Measurements from ENCODE around the gene YIPF3.
"Not testable (repeated sequence)": the region's sequence is repeated elsewhere in the genome, so short reads cannot be mapped to it uniquely, and the experiment has no call there.

Gene YIPF3

DNA sequence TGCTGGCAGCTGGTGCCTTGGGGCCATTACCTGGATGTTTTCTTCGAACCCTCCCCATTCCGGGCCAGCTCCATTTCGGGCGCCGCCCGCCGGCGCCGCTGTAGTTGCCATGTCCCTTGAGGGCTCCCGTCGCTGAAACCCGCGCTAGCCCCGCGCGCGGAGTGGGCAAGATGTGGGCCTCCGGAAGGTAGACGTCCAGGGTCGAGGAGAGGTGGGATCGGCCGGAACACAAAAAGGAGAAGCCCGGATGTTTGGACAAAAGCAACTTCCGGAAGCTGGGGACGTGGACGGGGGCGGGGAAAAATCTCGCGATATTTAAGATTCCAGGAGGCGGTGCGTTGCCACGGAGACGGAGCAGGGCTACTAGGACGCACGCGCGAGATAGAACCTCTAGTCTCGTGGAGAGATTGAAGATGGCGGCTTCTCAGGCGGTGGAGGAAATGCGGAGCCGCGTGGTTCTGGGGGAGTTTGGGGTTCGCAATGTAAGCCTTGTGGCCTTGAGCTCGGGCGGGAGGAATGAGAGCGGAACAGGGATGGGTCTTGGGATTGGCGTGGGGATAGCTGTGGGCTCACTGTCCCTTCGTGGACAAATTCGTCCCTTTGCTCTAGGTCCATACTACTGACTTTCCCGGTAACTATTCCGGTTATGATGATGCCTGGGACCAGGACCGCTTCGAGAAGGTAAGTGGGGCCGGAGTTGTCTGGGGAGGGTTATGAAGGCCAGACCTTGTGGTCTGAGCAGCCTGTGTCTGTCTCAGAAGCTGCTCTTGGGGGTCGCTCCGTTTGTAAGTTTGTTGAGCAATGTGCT is at the start of gene YIPF3, which contains the start of gene POLR1C:
YIPF3 (minus strand) TSS at position 230 of the 808 bp plus-strand sequence; CDS start at position 111, 119 bp downstream.
POLR1C (plus strand) TSS at position 393 of the 808 bp plus-strand sequence; CDS start at position 414, 21 bp downstream.
- peak within 1 kb of the TSS; percentile 100 for H3K4me3 ChIP-seq (ENCODE audit: low read depth, low read length)
- TF ChIP-seq, protein P1, sequence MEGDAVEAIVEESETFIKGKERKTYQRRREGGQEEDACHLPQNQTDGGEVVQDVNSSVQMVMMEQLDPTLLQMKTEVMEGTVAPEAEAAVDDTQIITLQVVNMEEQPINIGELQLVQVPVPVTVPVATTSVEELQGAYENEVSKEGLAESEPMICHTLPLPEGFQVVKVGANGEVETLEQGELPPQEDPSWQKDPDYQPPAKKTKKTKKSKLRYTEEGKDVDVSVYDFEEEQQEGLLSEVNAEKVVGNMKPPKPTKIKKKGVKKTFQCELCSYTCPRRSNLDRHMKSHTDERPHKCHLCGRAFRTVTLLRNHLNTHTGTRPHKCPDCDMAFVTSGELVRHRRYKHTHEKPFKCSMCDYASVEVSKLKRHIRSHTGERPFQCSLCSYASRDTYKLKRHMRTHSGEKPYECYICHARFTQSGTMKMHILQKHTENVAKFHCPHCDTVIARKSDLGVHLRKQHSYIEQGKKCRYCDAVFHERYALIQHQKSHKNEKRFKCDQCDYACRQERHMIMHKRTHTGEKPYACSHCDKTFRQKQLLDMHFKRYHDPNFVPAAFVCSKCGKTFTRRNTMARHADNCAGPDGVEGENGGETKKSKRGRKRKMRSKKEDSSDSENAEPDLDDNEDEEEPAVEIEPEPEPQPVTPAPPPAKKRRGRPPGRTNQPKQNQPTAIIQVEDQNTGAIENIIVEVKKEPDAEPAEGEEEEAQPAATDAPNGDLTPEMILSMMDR (IDR thresholded peaks at IDR 0.05; ENCODE audit: low read depth, low read length, missing control alignments), result no peak
- in situ Hi-C loops (cut with HindIII; ENCODE audit: low sequenced_read_pairs), result no loop called here
- DNase-seq (ENCODE audit: low read depth), result peak; percentile 95

DNA sequence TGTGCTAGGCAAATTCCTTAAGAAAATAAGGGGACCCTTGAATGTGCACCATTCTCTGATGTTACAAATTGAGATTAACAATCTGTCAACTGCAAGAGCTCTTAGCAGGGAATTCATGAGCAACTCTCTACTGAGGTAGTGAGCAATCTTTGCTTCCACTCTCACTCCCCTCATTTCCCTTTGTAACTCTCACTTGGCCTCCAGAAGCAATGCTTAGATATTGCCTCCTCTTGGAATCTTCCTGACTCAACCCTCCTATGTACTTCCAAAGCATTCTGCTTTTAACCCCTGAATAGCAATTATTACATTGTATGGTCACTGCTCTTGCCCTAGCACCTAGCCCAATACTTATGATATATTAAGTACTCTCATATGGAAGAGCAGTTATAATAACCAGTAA is 42.6 kb upstream of the YIPF3 start:
- no peak for DNase-seq (ENCODE audit: low read depth)
- in situ Hi-C loops (cut with HindIII; ENCODE audit: low sequenced_read_pairs), result no loop called here
- H3K4me3 ChIP-seq (ENCODE audit: low read depth, low read length), result no peak overlapping the region
- TF ChIP-seq, protein P1 (IDR thresholded peaks at IDR 0.05; ENCODE audit: low read depth, low read length, missing control alignments), result no peak

DNA sequence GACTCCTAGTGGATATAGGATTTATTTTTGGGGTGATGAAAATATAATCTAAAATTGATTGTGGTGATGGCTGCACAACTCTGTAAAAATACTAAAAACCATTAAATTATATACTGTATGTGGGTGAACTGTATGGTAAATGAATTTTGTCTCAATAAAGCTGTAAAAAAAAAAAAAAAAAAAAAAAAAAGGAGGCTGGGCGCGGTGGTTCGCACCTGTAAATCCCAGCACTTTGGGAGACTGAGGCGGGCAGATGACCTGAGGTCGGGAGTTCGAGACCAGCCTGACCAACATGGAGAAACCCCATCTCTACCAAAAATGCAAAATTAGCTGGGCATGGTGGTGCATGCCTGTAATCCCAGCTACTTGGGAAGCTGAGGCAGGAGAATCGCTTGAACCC is 40.9 kb upstream of the YIPF3 start:
- H3K4me3 ChIP-seq (ENCODE audit: low read depth, low read length); in situ Hi-C loops (cut with HindIII; ENCODE audit: low sequenced_read_pairs); DNase-seq (ENCODE audit: low read depth): not testable (repeated sequence)

DNA sequence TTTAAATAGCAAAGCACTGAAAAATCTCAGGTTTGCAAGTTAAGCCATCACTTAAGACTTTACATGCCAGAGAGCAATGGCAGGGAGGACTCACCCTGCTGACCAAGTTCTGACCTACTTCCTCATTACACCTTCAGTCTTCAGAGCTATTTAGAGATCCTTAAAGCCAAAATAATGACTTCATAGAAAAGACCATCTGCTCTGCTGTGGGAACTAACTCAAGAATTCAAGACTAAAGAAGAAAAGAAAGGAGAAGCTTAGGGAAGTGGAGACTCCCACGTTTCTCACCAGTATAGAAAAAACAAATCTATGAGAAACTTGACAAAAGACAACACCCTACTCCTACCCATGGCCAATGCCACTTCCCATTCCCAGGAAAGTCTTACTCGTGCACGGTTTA is 30.5 kb upstream of the YIPF3 start:
- DNase-seq (ENCODE audit: low read depth), result no peak
- no peak overlapping the region for H3K4me3 ChIP-seq (ENCODE audit: low read depth, low read length)
- TF ChIP-seq, protein P1 (IDR thresholded peaks at IDR 0.05; ENCODE audit: low read depth, low read length, missing control alignments), result no peak
- in situ Hi-C loops (cut with HindIII; ENCODE audit: low sequenced_read_pairs), result no loop called here

DNA sequence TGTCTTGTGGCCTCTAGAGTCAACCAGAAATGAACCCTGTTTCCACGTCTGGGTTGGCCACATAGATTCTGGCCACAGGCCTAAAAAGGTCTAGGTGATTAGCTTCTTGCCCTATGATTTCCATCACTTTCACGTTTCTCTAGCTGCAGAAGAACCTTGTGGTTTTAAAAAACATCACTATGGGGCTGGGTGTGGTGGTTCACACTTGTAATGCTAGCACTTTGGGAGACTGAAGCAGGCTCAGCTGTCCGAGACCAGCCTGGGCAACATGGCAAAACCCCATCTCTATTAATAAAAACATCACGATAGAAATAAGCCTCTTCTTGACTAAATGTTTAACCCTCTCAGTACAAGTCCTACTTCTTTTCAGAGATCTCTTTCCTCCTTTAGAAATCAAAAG is 27.7 kb upstream of the YIPF3 start:
- no peak for DNase-seq (ENCODE audit: low read depth)
- TF ChIP-seq, protein P1 (IDR thresholded peaks at IDR 0.05; ENCODE audit: low read depth, low read length, missing control alignments), result no peak
- no peak overlapping the region for H3K4me3 ChIP-seq (ENCODE audit: low read depth, low read length)
- in situ Hi-C loops (cut with HindIII; ENCODE audit: low sequenced_read_pairs), result no loop called here

DNA sequence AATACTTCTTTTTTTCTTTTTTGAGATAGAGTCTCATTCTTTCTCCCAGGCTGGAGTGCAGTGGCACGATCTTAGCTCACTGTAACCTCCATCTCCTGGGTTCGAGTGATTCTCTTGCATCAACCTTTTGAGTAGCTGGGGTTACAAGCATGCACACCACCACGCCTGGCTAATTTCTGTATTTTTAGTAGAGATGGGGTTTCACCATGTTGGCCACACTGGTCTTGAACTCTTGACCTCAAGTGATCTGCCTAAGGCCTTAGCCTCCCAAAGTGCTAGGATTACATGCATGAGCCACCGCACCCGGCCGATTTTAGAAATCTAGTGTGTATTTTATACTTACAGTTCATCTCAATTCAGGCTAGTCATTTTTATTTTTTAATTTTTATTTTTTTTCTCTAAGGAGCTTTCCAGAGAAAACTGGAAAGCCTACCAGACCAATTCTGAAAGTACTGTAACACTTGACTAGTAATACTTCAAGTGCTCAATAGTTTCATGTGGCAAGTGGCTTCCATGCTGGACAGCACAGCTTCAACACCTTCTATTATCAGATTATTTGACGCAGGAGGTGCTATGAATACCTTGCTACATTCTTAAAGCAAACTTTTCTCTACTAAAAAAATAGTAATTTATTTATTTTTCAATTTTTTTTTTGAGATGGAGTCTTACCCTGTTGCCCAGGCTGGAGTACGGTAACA is 25.2 kb upstream of the YIPF3 start:
- TF ChIP-seq, protein P1 (IDR thresholded peaks at IDR 0.05; ENCODE audit: low read depth, low read length, missing control alignments), result no peak
- DNase-seq (ENCODE audit: low read depth), result no peak
- in situ Hi-C loops (cut with HindIII; ENCODE audit: low sequenced_read_pairs), result no loop called here

DNA sequence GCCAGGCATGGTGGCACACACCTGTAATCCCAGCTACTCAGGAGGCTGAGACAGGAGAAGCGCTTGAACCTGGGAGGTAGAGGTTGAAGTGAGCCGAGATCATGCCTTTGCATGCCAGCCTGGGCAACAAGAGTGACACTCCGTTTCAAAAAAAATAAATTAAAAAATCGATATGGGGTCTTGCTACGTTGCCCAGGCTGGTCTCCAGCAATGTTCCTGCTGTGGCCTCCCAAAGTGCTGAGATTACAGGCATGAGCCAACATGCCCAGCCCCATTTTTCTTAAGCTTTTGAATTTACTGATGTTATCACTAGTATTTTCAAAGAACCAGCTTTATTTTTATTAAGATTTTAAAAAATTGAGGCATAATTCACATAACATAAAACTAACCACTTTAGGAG is 23.8 kb upstream of the YIPF3 start:
- TF ChIP-seq, protein P1 (IDR thresholded peaks at IDR 0.05; ENCODE audit: low read depth, low read length, missing control alignments), result no peak
- no peak for DNase-seq (ENCODE audit: low read depth)
- H3K4me3 ChIP-seq (ENCODE audit: low read depth, low read length), result no peak overlapping the region
- in situ Hi-C loops (cut with HindIII; ENCODE audit: low sequenced_read_pairs), result no loop called here

More for the DNA sequence above, 25.2 kb upstream of the YIPF3 start:
- H3K4me3 ChIP-seq (ENCODE audit: low read depth, low read length), result no peak overlapping the region

DNA sequence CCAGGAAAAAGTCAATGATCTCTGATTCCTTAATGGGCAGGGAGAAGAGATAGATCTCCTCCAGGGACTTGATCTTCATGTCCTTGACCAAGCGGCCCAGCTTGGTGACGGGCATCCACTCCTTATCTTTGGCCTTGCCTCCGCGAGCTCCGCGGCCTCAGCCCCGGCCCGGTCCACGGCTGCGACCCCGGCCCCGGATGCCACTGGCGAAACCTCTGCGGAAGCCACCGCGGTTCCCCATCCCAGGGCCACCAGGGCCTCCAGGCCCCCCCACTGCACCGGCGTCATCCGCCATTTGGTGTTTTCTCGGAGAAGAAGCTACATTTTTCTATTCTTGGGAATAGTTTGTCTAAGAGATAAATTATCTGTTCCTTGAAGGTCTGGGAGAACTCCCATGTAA is 22.7 kb upstream of the YIPF3 start:
- DNase-seq (ENCODE audit: low read depth); in situ Hi-C loops (cut with HindIII; ENCODE audit: low sequenced_read_pairs); H3K4me3 ChIP-seq (ENCODE audit: low read depth, low read length): not testable (repeated sequence)

DNA sequence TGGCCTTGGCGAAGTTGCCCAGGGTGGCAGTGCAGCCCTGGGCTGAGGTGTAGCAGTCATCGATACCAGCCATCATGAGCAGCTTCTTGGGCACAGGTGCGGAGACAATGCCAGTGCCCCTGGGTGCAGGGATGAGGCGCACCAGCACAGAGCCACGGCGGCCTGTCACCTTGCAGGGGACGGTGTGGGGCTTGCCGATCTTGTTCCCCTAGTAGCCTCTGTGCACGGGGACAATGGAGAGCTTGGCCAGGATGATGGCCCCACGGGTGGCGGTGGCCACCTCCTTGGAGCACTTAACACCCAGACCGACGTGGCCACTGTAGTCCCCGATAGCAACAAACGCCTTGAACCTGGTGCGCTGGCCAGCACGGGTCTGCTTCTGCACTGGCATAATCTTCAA is 22.3 kb upstream of the YIPF3 start:
- in situ Hi-C loops (cut with HindIII; ENCODE audit: low sequenced_read_pairs); DNase-seq (ENCODE audit: low read depth); H3K4me3 ChIP-seq (ENCODE audit: low read depth, low read length): not testable (repeated sequence)
